GM21737 (cell line): ENCODE measurements around the gene PDLIM3.
"Not testable (repeated sequence)": the region's sequence is repeated elsewhere in the genome, so short reads cannot be mapped to it uniquely, and the experiment has no call there.

Experiments
- ATAC-seq: cut with Tn5 transposase; IDR thresholded peaks from one replicate; pipeline ENCODE4 v1.9.1; 2021; ENCODE audit warnings: mild to moderate bottlenecking, moderate library complexity; ENCODE audit not compliant: unreplicated experiment

Gene PDLIM3

GRCh38 chr4:185554365-185555126 is 19.2 kb upstream of the PDLIM3 start:
- ATAC-seq, result no peak

- no peak for ATAC-seq
Observed at GRCh38 chr4:185552254-185552653, 16.9 kb upstream of the PDLIM3 start.

- ATAC-seq, result no peak
Observed at GRCh38 chr4:185550933-185551332, 15.6 kb upstream of the PDLIM3 start.

GRCh38 chr4:185549095-185549639 is 13.9 kb upstream of the PDLIM3 start:
- ATAC-seq, result no peak

GRCh38 chr4:185548587-185548986 is 13.3 kb upstream of the PDLIM3 start:
- no peak for ATAC-seq

GRCh38 chr4:185546335-185546734 is 11.0 kb upstream of the PDLIM3 start:
- ATAC-seq, result no peak

GRCh38 chr4:185542626-185543315 is 7.5 kb upstream of the PDLIM3 start:
- ATAC-seq, result no peak

- no peak for ATAC-seq
Observed at GRCh38 chr4:185541251-185541727, 6.0 kb upstream of the PDLIM3 start.

- no peak for ATAC-seq
Observed at GRCh38 chr4:185540487-185541120, 5.3 kb upstream of the PDLIM3 start.

- ATAC-seq, result no peak
Observed at GRCh38 chr4:185540040-185540439, 4.7 kb upstream of the PDLIM3 start.

- no peak for ATAC-seq
Observed at GRCh38 chr4:185538806-185539205, 3.5 kb upstream of the PDLIM3 start.

- no peak for ATAC-seq
Observed at GRCh38 chr4:185536411-185536709, 1.1 kb upstream of the PDLIM3 start.

- ATAC-seq, result no peak
Observed at GRCh38 chr4:185535612-185536410, 504 bp upstream of the PDLIM3 start.

- no peak for ATAC-seq
Observed at GRCh38 chr4:185534511-185534865, 819 bp downstream of the PDLIM3 start.

- ATAC-seq, result no peak
Observed at GRCh38 chr4:185532795-185533324, 2.4 kb downstream of the PDLIM3 start.

- ATAC-seq, result no peak
Observed at GRCh38 chr4:185532293-185532692, 3.0 kb downstream of the PDLIM3 start.

- ATAC-seq, result not testable (repeated sequence)
Observed at GRCh38 chr4:185531654-185532053, 3.7 kb downstream of the PDLIM3 start.

- ATAC-seq, result no peak
Observed at GRCh38 chr4:185529413-185529812, 5.9 kb downstream of the PDLIM3 start.

GRCh38 chr4:185524888-185525863 is 10.1 kb downstream of the PDLIM3 start:
- no peak for ATAC-seq

- ATAC-seq, result no peak
Observed at GRCh38 chr4:185523862-185524261, 11.4 kb downstream of the PDLIM3 start.
